Stimulated activated effector memory CD8-positive, alpha-beta T cell treated with anti-CD3 and anti-CD28 coated beads, Interleukin-12 subunit alpha, Interleukin-12 subunit beta, amount 100 ng/mL, for 72 hours (primary cell): Measurements from ENCODE around the gene PPP6R1.

ENCODE experiments used
- ATAC-seq: fragments of 150-1000 bp; cut with Tn5 transposase; 2 replicates; pipeline ENCODE4 v1.10.0; 2021
- DNase-seq, 2 donors: peaks; one replicate each; pipeline ENCODE4 v3.0.0; 2021 to 2022; ENCODE audit warnings: low spot score in 2 of 2
- H3K27ac Mint-ChIP-seq: one replicate; pipeline ENCODE4 v1.8.0; 2022; ENCODE audit warnings: mild to moderate bottlenecking, mixed read lengths
- H3K36me3 Mint-ChIP-seq: one replicate; pipeline ENCODE4 v1.8.0; 2022; ENCODE audit warnings: mild to moderate bottlenecking, mixed read lengths
- H3K4me1 Mint-ChIP-seq: one replicate; pipeline ENCODE4 v1.8.0; 2022; ENCODE audit warnings: mixed read lengths
- H3K4me3 Mint-ChIP-seq: one replicate; pipeline ENCODE4 v1.8.0; 2022; ENCODE audit warnings: mild to moderate bottlenecking, mixed read lengths
- H3K9me3 Mint-ChIP-seq: one replicate; pipeline ENCODE4 v1.8.0; 2022; ENCODE audit warnings: mixed read lengths

PPP6R1 gene

DNA sequence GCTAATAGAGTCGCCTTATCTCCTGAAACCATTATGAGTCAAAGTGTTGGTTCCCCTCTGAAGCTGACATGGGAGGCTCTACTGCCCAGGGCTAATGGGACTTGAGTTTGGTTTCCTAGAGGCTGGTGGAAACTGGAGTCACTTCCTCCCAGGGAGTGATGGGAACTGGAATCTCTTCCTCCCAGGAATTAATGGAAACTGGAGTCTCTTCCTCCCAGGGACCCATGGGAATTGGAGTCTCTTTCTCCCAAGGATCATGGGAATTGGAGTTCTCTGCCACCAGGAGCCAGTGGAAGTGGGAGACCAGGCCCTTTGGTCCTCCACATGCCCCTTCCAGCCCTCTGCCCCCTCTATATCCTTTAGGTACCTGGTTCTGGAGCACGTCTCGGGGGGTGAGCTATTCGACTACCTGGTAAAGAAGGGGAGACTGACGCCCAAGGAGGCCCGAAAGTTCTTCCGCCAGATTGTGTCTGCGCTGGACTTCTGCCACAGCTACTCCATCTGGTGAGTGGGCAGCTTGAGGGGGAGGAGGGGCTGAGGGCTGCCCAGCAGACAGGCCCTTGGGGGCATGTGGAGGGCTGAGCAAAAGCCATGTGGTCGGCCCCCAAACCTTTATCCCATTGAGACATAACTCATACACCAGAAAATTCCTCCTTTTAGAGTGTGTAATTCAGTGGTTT, 30.4 kb upstream of the PPP6R1 start:
- no peak for DNase-seq
- Mint-ChIP-seq H3K4me3 (no peak overlapping the region), H3K27ac (no peak overlapping the region), H3K4me1 (peaks cover 5% of the 10 kb centered on the region), H3K36me3 (peaks cover 27% of the 10 kb centered on the region), H3K9me3 (no peaks in the 10 kb centered on the region)
- ATAC-seq, result no peak

DNA sequence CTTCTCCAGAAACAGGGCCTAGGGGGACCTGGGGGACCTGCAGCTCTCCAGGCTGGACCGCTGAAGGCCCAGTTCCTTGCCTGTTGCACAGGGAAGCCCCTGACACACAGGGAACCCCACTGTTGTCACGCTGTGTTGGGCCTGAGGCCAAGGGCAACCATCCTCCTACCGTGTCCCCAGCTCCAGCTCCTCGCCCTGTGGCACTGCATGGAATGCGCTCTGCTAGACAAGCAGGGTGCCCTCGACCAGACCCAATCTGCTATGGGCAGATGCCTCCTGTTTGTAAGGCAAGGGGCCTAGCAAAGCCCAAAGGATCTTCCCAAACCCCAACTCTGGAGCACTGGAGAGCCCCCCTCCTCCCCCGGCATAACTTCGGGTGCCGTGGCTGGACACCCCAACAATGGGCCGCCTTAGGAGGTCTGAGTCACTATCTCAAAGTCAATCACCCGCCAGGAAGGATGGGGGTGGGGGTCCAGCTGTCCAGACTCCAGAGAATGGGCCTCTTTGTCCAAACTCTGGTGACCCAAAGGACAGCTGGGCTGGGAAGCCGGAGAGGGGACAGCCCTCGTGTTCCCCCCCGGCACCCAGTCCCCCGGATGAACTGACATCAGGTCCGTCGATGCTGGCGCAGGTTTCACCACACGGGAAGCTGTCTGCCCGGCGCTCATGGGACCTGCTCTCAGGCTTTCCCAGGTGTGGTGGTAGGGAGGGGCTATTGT, 28.7 kb upstream of the PPP6R1 start:
- Mint-ChIP-seq H3K4me3 (no peak overlapping the region), H3K4me1 (peaks cover 18% of the 10 kb centered on the region), H3K36me3 (peaks cover 27% of the 10 kb centered on the region), H3K27ac (peak overlapping the region; percentile 48), H3K9me3 (no peaks in the 10 kb centered on the region)
- DNase-seq (no peak), ATAC-seq (peak; percentile 45)

GRCh38 chr19:55285229-55285890, 26.5 kb upstream of the PPP6R1 start:
- DNase-seq (no peak), ATAC-seq (no peak)
- Mint-ChIP-seq H3K36me3 (peaks cover 10% of the 10 kb centered on the region), H3K27ac (peak overlapping the region; percentile 68), H3K9me3 (no peaks in the 10 kb centered on the region), H3K4me1 (peaks cover 30% of the 10 kb centered on the region), H3K4me3 (peak overlapping the region; percentile 75)

- H3K9me3 Mint-ChIP-seq, result no peaks in the 10 kb centered on the region
- no peak for DNase-seq
- peaks cover 39% of the 10 kb centered on the region for H3K4me1 Mint-ChIP-seq
- no peak for ATAC-seq
- H3K4me3 Mint-ChIP-seq, result peak overlapping the region; percentile 75
- peaks cover 10% of the 10 kb centered on the region for H3K36me3 Mint-ChIP-seq
- peak overlapping the region; percentile 68 for H3K27ac Mint-ChIP-seq
These were observed 25.7 kb upstream of the PPP6R1 start for GRCh38 chr19:55284405-55285058.

- ATAC-seq (no peak), DNase-seq (no peak)
- Mint-ChIP-seq H3K9me3 (no peaks in the 10 kb centered on the region), H3K36me3 (peaks cover 7% of the 10 kb centered on the region), H3K4me1 (peaks cover 45% of the 10 kb centered on the region), H3K27ac (peak within 1 kb of the TSS; percentile 93), H3K4me3 (peak within 1 kb of the TSS; percentile 75)
These were observed 24.9 kb upstream of the PPP6R1 start, which contains the start of gene BRSK1 for GRCh38 chr19:55283548-55284377. Gene BRSK1, plus strand, starts transcription at chr19:55283997. Its CDS starts 446 bp downstream, at chr19:55284443.

- no peaks in the 10 kb centered on the region for H3K9me3 Mint-ChIP-seq
- H3K4me3 Mint-ChIP-seq, result peak within 1 kb of the TSS; percentile 100
- ATAC-seq (peak; percentile 90), DNase-seq (peak; percentile 93 to 99)
- H3K4me1 Mint-ChIP-seq, result peaks cover 58% of the 10 kb centered on the region
- peaks cover 28% of the 10 kb centered on the region for H3K36me3 Mint-ChIP-seq
- H3K27ac Mint-ChIP-seq, result peak within 1 kb of the TSS; percentile 98
These were observed 21.2 kb upstream of the PPP6R1 start, which contains the start of gene HSPBP1 for GRCh38 chr19:55279770-55280643. Gene HSPBP1, minus strand, starts transcription at chr19:55280110. Its CDS starts 502 bp downstream, at chr19:55279608.

DNA sequence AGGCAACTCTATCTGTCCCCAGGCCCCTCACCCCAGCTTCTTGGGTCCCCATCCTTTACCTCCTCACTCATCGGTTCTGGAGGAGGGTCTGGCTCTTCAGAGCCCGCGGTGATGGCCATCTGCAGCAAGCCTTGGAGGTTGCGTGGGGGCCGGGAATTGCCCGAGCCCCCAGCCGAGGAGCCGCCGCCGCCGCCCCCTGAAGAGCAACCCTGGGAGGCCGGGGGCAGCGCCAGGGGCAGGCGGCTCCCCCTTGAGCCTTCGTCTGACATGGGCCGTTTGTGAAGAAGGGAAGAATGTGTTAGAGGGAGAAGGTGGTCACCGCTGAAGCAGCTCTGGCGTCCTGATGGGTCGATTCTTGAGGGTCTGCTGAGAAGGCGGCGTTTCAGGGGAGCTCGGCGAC, 20.5 kb upstream of the PPP6R1 start:
- Mint-ChIP-seq H3K36me3 (peaks cover 34% of the 10 kb centered on the region), H3K9me3 (no peaks in the 10 kb centered on the region), H3K27ac (peak overlapping the region; percentile 98), H3K4me3 (peak overlapping the region; percentile 100), H3K4me1 (peaks cover 58% of the 10 kb centered on the region)
- no peak for ATAC-seq
- no peak for DNase-seq

DNA sequence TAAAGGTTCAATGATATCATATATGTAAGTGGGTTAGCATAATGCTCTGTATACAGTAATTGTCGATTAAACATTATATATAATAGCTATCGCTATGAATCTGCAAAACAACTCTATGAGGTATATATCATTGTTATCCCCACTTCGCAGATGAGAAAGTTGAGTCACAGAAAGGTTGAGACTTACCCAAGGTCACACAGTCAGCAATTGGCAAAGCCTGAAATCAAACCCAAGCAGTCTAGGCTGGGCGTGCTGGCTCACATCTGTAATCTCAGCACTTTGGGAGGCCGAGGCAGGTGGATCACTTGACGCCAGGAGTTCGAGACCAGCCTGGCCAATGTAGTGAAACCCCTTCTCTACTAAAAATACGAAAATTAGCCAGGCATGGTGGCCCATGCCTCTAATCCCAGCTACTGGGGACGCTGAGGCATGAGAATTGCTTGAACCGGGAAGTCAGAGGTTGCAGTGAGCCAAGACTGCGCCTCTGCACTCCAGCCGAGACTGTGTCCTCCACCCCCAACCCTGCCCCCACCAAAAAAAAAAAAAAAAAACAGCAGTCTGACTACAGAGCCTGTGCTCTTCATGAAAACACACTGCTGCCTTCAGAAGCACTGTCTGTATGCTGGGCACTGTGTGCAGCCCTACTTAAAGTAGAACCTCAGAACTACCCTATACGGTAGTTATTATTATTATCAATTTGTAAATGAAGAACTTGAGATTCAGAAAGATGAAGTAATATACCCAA, 19.7 kb upstream of the PPP6R1 start:
- peaks cover 37% of the 10 kb centered on the region for H3K36me3 Mint-ChIP-seq
- peak overlapping the region; percentile 100 for H3K4me3 Mint-ChIP-seq
- no peak for DNase-seq
- no peaks in the 10 kb centered on the region for H3K9me3 Mint-ChIP-seq
- H3K4me1 Mint-ChIP-seq, result peaks cover 55% of the 10 kb centered on the region
- peak overlapping the region; percentile 98 for H3K27ac Mint-ChIP-seq
- no peak for ATAC-seq

DNA sequence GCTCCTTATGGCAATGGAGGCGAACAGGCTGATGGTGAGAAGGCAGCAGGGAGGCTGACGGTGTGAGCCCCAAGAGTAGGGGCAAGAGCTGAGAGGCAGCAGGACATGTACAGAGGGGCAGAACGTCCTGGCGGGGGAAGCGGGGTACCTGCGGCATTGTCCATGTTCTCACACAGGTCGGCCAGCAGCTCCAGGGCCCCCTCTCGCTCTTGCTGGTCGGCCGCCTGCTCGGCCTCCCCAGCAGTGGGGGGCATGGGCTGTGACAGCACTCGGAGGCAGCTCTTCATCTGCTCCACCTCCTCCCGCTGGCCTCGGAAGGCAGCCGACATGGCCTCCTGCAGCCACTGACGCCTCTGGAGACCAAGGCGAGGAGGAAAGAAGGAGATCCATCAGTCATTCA, 18.7 kb upstream of the PPP6R1 start:
- H3K4me3 Mint-ChIP-seq, result peak overlapping the region; percentile 100
- H3K4me1 Mint-ChIP-seq, result peaks cover 45% of the 10 kb centered on the region
- peaks cover 47% of the 10 kb centered on the region for H3K36me3 Mint-ChIP-seq
- no peak for DNase-seq
- peak overlapping the region; percentile 92 for H3K27ac Mint-ChIP-seq
- ATAC-seq, result no peak
- H3K9me3 Mint-ChIP-seq, result no peaks in the 10 kb centered on the region

GRCh38 chr19:55276720-55277430, 18.1 kb upstream of the PPP6R1 start:
- DNase-seq, result no peak
- Mint-ChIP-seq H3K27ac (peak overlapping the region; percentile 92), H3K36me3 (peaks cover 54% of the 10 kb centered on the region), H3K9me3 (no peaks in the 10 kb centered on the region), H3K4me1 (peaks cover 45% of the 10 kb centered on the region), H3K4me3 (peak overlapping the region; percentile 100)
- ATAC-seq, result no peak

DNA sequence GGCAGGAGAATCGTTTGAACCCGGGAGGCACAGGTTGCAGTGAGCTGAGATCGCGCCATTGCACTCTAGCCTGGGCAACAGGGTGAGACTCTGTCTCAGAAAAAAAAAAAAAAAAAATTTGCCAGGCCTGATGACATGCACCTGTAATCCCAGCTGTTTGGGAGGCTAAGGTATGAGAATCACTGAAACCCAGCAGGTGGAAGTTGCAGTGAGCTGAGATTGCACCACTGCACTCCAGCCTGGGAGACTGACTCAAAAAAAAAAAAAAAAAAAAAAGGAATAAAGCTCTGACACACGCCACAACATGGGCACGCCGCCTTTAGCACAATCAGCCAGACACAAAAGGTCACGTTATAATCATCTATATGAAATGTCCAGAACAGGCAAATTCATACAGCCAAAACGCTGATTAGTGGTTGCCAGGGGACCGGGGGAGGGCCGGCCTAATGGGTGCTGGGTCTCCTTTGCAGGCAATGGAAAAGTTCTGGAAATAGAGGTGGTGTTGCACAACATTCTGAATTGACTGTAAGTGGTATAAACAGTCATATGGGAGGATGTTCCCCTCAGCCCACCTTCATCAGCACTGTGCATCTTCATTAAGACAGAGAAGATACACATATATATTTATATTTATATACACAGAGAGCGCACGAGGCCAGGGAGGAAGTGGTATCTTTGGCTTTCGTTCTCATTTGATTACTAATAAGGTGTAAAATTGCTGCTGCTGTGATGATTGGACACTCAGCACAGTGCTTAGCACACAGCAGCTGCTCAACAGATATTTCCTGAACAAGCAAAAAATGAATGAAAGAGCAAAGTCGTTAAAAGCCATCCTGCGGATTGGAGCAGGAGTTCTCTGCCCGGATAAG, 17.3 kb upstream of the PPP6R1 start:
- DNase-seq, result no peak
- Mint-ChIP-seq H3K36me3 (peaks cover 61% of the 10 kb centered on the region), H3K9me3 (no peaks in the 10 kb centered on the region), H3K4me3 (peak overlapping the region; percentile 100), H3K4me1 (peaks cover 40% of the 10 kb centered on the region), H3K27ac (peak overlapping the region; percentile 92)
- ATAC-seq, result peak; percentile 65
